Suprapubic skin (tissue), 4 donors: ENCODE measurements around the gene SPRED3.
"Not testable (repeated sequence)": the region's sequence is repeated elsewhere in the genome, so short reads cannot be mapped to it uniquely, and the experiment has no call there.

ENCODE experiments used
- CTCF ChIP-seq, 2 donors: fragments of 200-600 bp in 1 of 2; fragments of 450-650 bp in 1 of 2; sonication (generic) in 1 of 2; IDR thresholded peaks; one replicate each; pipeline ENCODE4 v1.5.1; 2016 to 2019; ENCODE audit warnings: antibody characterized with exemption in 2 of 2, mild to moderate bottlenecking in 1 of 2, moderate library complexity in 1 of 2
- POLR2A ChIP-seq, 2 donors: fragments of 450-650 bp; IDR thresholded peaks; one replicate each; pipeline ENCODE4 v1.6.1; 2017; ENCODE audit warnings: antibody characterized with exemption in 2 of 2, mild to moderate bottlenecking in 2 of 2, moderate library complexity in 2 of 2
- POLR2AphosphoS5 ChIP-seq, 3 donors: sonication (generic); formaldehyde crosslinking; IDR thresholded peaks; one replicate each; pipeline ENCODE4 v1.6.1; 2017; ENCODE audit warnings: antibody characterized with exemption in 3 of 3

- TF ChIP-seq CTCF, POLR2A, POLR2AphosphoS5 (IDR thresholded peaks at IDR 0.05): not testable (repeated sequence)
Observed at GRCh38 chr19:38427035-38427677, 38.7 kb downstream of the SPRED3 start.
